ENCODE measurements around the gene NEURL1B. TPM values are rescaled to one million over a fixed set of nuclear protein-coding genes. Genes with fewer than 3 reads are reported as not detected.
"Not testable (repeated sequence)": the region's sequence is repeated elsewhere in the genome, so short reads cannot be mapped to it uniquely, and the experiment has no call there.

NEURL1B gene
- 1.5 and 3.5 TPM in 2 replicates for total RNA-seq

GRCh38 chr5:172640822-172641358 is at the start of gene NEURL1B:
Gene NEURL1B (plus strand): TSS chr5:172641263. CDS start chr5:172641407, 144 bp downstream.
- peak in 1 of 2 donors; percentile 58 for DNase-seq (ENCODE audit: low read depth in 2 of 2)

DNA sequence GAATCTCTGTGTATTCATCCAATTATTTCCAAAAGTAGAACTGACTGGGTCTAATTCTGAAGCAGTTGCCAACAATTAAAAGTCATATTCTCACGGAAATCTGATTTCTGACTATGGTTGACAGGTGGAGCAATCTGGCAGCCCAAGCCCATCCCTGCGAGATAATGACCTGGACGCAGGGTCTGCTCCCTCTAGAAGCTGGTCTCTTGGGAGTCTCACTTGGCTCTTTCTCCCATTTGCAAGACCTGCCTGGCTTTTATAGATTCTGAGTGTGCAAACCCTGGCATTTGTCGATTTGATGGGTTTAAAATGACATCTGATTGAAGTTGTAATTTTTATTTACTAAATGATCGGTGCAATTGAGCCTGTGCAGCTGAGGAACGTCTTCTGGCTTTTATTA is 49.4 kb upstream of the NEURL1B start:
- DNase-seq (ENCODE audit: low read depth in 2 of 2) = no peak

- no peak for DNase-seq (ENCODE audit: low read depth in 2 of 2)
Observed at GRCh38 chr5:172592881-172593280, 48.2 kb upstream of the NEURL1B start.

DNA sequence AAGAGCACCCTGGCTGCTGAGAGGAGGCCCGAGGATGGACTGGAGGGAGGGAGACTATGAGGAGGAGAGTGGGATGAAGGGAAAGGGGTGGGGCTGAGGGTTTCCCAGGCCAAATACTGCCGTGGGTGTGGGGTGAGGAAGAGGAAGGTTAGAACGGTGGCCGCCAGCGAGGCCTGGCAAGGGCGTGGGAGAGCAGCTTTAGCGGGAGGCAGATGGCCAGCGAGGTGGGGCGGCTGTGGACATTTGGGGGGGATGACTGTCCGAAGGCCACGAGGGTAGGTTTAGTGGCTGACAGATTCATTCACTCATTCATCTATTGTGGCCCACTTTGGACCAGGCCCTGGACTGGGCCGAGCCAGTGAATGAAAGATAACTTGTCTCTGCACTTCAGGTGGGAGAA is 47.8 kb upstream of the NEURL1B start:
- no peak for DNase-seq (ENCODE audit: low read depth in 2 of 2)

DNA sequence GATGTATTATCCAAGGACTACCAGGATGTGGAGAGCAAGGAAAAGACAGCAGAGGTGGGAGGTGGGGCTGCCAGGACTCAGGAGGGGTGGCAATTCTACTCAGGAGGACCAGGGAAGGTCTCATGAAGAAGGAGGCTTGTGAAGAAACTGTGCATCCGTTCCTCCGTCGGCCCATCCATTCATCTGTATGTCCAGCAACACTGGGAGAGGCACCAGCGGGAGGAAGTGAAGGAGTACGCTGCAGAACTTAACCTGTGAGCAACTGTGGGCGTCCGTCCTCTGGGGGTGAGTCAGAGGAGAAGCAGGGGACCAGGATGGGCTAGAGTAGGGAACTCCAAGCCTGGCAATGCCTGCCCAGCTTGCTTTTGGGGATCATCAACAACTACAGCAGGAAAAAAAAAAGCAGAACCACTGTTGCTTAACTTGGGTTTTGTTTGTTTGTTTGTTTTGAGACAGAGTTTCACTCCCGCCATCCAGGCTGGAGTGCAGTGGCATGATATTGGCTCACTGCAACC is 47.3 kb upstream of the NEURL1B start:
- DNase-seq (ENCODE audit: low read depth in 2 of 2) = no peak

GRCh38 chr5:172594431-172594830 is 46.6 kb upstream of the NEURL1B start:
- DNase-seq (ENCODE audit: low read depth in 2 of 2) = no peak

- no peak for DNase-seq (ENCODE audit: low read depth in 2 of 2)
Observed at GRCh38 chr5:172594867-172595466, 46.1 kb upstream of the NEURL1B start.

- DNase-seq (ENCODE audit: low read depth in 2 of 2) = no peak
Observed at GRCh38 chr5:172595596-172596455, 45.2 kb upstream of the NEURL1B start.

- no peak for DNase-seq (ENCODE audit: low read depth in 2 of 2)
Observed at GRCh38 chr5:172596638-172597231, 44.3 kb upstream of the NEURL1B start.

DNA sequence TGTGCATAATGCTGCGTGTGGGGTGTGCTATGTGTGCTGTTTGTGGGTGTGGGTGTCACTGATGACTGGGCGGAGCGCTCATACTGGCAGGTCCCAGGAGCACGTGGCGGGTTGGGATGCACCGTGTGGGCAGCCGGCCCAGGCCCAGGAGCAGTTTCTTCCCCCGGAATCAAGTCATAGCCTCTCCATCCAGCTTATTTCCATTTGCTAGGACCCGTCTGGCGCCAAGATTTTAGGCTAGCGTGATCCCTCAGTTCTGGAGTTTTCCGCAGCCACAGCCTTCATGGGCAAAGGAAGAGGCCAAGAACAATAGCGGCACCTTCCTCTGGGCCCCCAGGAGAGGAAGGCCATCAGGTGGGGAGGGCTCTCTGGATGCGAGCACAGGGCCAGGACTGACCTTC is 43.3 kb upstream of the NEURL1B start:
- DNase-seq (ENCODE audit: low read depth in 2 of 2) = no peak

GRCh38 chr5:172598251-172599203 is 42.5 kb upstream of the NEURL1B start:
- no peak for DNase-seq (ENCODE audit: low read depth in 2 of 2)

DNA sequence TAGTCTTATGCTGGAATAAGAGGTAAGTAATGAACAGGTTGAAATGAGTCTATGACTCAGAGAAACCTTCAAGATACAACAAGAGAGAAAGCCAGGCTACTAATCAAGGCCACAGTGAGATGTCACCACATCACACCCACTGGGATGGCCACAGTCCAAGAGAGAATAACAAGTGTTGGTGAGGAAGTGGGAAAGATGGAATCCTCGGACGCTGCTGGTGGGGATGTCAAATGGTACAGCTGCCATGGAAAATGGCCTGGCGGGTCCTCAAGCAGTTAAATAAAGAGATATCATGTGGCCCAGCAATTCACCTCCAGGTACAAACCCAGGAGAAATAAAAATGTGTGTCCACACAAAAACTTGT is 41.9 kb upstream of the NEURL1B start:
- DNase-seq (ENCODE audit: low read depth in 2 of 2) = no peak

GRCh38 chr5:172600571-172600970 is 40.5 kb upstream of the NEURL1B start:
- no peak for DNase-seq (ENCODE audit: low read depth in 2 of 2)

DNA sequence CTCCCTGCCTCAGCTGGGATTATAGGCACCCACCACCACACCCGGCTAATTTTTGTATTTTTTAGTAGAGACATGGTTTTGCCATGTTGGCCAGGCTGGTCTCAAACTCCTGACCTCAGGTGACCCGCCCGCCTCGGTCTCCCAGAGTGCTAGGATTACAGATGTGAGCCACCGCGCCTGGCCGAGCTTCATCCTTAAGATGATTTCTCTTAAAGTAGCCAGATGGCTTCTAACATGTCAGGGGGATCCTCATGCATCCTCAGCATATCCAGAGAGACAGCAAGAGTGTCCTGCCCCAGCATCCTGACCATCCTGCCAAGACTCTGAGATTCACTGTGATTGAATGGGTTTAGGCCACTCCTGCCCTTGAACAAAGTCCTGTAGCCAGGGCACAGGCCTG is 39.5 kb upstream of the NEURL1B start:
- DNase-seq (ENCODE audit: low read depth in 2 of 2) = not testable (repeated sequence)

- no peak for DNase-seq (ENCODE audit: low read depth in 2 of 2)
Observed at GRCh38 chr5:172602783-172603231, 38.3 kb upstream of the NEURL1B start.

DNA sequence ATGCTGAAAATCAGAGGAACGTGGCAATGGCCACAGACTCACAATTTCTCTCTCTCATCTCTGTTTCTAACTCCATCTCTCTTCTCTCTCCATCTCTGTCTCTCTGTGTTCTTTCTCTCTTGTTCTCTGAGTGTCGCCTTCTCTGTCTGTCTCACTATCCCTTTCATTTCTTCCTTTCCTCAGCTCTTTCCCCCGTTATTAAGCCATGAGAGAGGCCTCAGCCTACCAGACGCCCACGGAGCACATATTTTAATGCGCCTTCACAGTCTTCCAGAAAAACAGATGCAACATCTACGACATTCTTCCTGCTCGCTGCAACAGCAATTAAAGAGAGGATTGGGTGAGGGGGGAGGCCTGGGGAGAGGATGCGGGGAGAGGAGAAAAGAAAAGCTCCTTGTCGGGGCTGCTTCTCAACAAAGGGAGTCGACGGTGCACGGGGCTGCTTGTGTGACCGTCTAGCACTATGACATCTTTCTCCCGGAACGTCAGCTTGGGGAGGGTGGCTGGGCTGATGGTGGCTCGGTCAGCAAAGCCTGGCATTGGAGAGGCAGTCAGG is 37.7 kb upstream of the NEURL1B start:
- DNase-seq (ENCODE audit: low read depth in 2 of 2) = no peak

DNA sequence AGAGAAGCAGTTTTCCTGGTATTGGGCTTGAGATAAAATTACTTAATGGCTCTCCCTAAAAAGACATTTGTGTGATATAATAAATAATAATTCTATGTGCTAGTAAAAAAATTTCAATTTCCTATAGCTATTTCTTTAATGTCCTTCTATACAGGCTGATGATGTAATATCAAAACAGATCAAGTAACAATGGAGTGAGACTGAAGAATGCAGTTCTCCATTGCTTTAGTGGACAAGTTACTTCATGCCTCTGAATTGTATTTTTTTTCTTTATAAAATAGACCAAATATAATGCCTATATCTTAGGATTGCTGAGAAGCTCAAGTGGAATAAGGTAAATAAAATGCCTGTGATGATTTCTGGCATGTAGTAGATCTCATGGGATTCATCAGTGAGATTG is 35.6 kb upstream of the NEURL1B start:
- DNase-seq (ENCODE audit: low read depth in 2 of 2) = no peak

DNA sequence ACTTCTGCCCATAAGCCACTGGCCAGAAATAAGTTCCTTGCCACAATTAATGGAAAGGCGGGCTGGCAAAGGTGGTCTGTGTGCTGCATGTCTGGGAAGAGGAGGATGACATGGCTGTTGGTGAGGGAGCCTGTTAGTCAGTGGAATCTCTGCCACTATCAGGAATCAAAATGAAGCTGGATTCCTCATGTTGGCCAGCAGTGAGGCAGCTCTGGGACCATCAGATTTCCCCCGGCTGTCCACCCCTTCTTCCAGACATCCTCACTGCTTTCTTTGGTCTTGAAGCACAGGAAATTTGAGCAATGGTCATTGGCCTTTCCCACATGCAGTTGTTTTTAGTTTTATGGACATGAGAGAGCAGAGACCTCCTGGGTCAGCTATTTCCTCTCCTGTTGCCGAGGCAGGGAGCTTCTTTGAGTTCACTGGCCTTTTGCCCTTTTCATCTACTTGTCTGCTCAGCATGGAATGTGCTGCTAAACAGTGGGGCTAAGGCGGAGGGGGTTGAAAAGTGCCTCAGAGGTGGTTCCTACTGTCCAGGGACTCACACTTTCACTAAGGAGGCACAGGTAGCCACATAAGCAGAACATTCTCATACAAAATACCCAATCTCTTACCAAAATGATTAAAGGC is 34.8 kb upstream of the NEURL1B start:
- DNase-seq (ENCODE audit: low read depth in 2 of 2) = no peak

DNA sequence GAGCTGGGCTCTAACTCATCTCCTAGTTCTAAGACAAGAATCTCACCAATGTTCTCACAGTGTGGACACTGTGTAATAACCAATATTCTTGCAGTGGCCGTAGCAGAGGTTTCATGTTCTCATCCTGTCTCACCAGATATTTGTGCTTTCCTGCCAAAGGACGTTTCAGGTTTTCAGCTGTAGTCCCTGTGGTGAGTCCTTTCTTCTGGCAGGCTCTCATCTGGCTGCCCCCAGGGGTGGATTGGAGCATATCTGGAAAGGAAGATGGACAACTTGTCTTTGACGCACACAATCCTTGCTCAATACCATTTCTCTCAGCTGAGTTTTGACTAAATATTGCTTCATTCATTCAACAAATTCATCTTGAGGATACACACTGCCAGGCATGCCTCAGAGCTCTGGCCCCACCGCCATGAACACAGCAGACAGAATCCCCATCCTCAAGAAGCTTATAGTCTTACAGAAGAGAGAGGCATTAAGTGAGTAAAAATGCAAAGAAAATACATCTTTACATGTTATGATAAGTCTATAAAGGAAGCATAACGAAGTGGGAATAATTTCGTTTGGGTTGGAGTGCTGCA is 33.8 kb upstream of the NEURL1B start:
- no peak for DNase-seq (ENCODE audit: low read depth in 2 of 2)

DNA sequence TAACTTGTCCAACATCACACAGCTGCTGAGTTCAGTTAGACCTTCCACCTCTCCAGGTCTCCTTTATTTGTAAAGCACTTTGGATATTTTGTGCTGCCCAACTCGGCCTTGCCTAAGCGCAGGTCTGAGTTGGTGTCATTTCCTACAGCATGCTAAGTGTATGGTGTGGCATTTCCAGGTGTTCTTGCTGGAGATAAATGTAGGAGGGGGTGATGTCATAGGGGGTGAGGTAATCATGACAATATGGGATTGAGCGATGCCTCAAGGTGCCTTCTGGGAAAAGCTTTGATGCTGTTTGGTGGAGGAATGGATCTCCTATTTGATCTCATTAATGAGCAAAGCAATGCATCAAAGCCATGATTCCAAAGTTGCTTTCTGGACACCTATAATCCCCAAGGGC is 32.3 kb upstream of the NEURL1B start:
- no peak for DNase-seq (ENCODE audit: low read depth in 2 of 2)

Measured in dermis microvascular lymphatic vessel endothelial cell (primary cell).